Mucosa of descending colon (tissue), 3 donors: Measurements from ENCODE around the gene YPEL3. TPM values are rescaled to one million over a fixed set of nuclear protein-coding genes. Genes with fewer than 3 reads are reported as not detected.

Experiments used
- ATAC-seq: fragments of 200-7000 bp; cut with Tn5 transposase; one replicate; pipeline ENCODE4 v1.9.1; 2020; ENCODE audit warnings: mild to moderate bottlenecking, moderate library complexity
- DNase-seq, 3 donors: peaks; one replicate each; pipeline ENCODE4 v3.0.0-alpha.2; 2020
- H3K36me3 ChIP-seq: fragments of 200-600 bp; one replicate; pipeline ENCODE4 v1.8.0; 2021; ENCODE audit warnings: low read depth, mild to moderate bottlenecking
- H3K4me1 ChIP-seq: fragments of 200-600 bp; one replicate; pipeline ENCODE4 v1.8.0; 2021; ENCODE audit warnings: low read depth, mild to moderate bottlenecking
- H3K4me3 ChIP-seq: fragments of 200-600 bp; one replicate; pipeline ENCODE4 v1.8.0; 2021; ENCODE audit warnings: mild to moderate bottlenecking
- H3K9me3 ChIP-seq: fragments of 200-600 bp; one replicate; pipeline ENCODE4 v1.8.0; 2021; ENCODE audit warnings: mild to moderate bottlenecking
- CTCF ChIP-seq: fragments of 200-600 bp; IDR thresholded peaks from one replicate; pipeline ENCODE4 v1.8.0; 2022; ENCODE audit warnings: antibody characterized with exemption, mild to moderate bottlenecking
- intact Hi-C, 2 donors: fragments of 100-400 bp; cut with DNase I in 1 of 2; cut with micrococcal nuclease in 1 of 2; formaldehyde crosslinking; loops; one replicate each; pipeline versions ENCODE4 v1.11.0 to v1.11.1; 2022; cut with DNase I, micrococcal nuclease
- total RNA-seq, 3 donors: library from RNA; stranded (reverse); fragmentation: NEBNext Ultra II Directional in 2 of 3; extraction: Animal tissue kit (Norgen Biotek cat#: 25700) in 2 of 3; gene quantifications; one replicate each; pipeline versions ENCODE4 v1.2.1 to v1.2.4, GENCODE V29; 2021 to 2023
- donor health status: DM: no; HTN: no; CAD: no; lungs with moderate emphysema.
- donor health status: DM: no; HTN: no; CAD: no.
- donor health status: DM: no; HTN: yes; CAD: no.

The YPEL3 gene
- total RNA-seq, 3 donors from 2014 or later, result 30.5 to 78.4 (median 69.3) TPM

GRCh38 chr16:30096862-30097563, 1.0 kb upstream of the YPEL3 start:
- Histone ChIP-seq H3K36me3 (no peaks in the 10 kb centered on the region), H3K4me1 (peaks cover 24% of the 10 kb centered on the region), H3K4me3 (no peak overlapping the region), H3K9me3 (peaks cover 5% of the 10 kb centered on the region)
- intact Hi-C loops, result no loop called here
- no peak for TF ChIP-seq CTCF
- no peak for ATAC-seq
- peak in 1 of 3 donors; percentile 4 for DNase-seq

- no peaks in the 10 kb centered on the region for H3K36me3 ChIP-seq
- H3K4me1 ChIP-seq, result peaks cover 28% of the 10 kb centered on the region
- TF ChIP-seq CTCF, result no peak
- H3K9me3 ChIP-seq, result peaks cover 5% of the 10 kb centered on the region
- peak overlapping the region; percentile 57 for H3K4me3 ChIP-seq
- ATAC-seq (no peak), DNase-seq (peak in 2 of 3 donors; percentile 64 to 70)
- intact Hi-C loops, result no loop called here
Measured at GRCh38 chr16:30095166-30096078, 591 bp downstream of the YPEL3 start.

- H3K4me3 ChIP-seq, result peak overlapping the region; percentile 57
- H3K36me3 ChIP-seq, result no peaks in the 10 kb centered on the region
- H3K9me3 ChIP-seq, result peaks cover 5% of the 10 kb centered on the region
- DNase-seq, result peak in 2 of 3 donors; percentile 49 to 67
- intact Hi-C loops, result no loop called here
- ATAC-seq, result no peak
- peaks cover 28% of the 10 kb centered on the region for H3K4me1 ChIP-seq
- no peak for TF ChIP-seq CTCF
Measured at GRCh38 chr16:30094541-30095165, 1.4 kb downstream of the YPEL3 start.

GRCh38 chr16:30092373-30093010, 3.5 kb downstream of the YPEL3 start:
- TF ChIP-seq CTCF, result peak; percentile 38
- Histone ChIP-seq H3K36me3 (no peaks in the 10 kb centered on the region), H3K4me1 (peaks cover 28% of the 10 kb centered on the region), H3K4me3 (no peak overlapping the region), H3K9me3 (peaks cover 5% of the 10 kb centered on the region)
- peak; percentile 55 for ATAC-seq
- DNase-seq, result peak; percentile 78 to 91 (median 86)
- intact Hi-C loops, result no loop called here
